ENCODE measurements around the gene RNASE4. TPM values are rescaled to one million over a fixed set of nuclear protein-coding genes. Genes with fewer than 3 reads are reported as not detected.
"Not testable (repeated sequence)": the region's sequence is repeated elsewhere in the genome, so short reads cannot be mapped to it uniquely, and the experiment has no call there.

RNASE4 gene
- total RNA-seq, 1 experiment from 2014 or later = 2.4 TPM

- Mint-ChIP-seq H3K27me3 (ENCODE audit: insufficient read depth, unreplicated experiment) (peaks cover 64% of the 10 kb centered on the region), H3K4me3 (ENCODE audit: unreplicated experiment) (no peak overlapping the region), H3K36me3 (ENCODE audit: insufficient read depth, unreplicated experiment) (no peaks in the 10 kb centered on the region), H3K9me3 (ENCODE audit: unreplicated experiment) (no peaks in the 10 kb centered on the region), H3K4me1 (ENCODE audit: insufficient read depth, unreplicated experiment) (no peaks in the 10 kb centered on the region), H3K27ac (ENCODE audit: low read depth, unreplicated experiment) (no peak overlapping the region)
- no peak for TF ChIP-seq CTCF (IDR thresholded peaks at IDR 0.05; ENCODE audit: unreplicated experiment)
- no peak for DNase-seq (ENCODE audit: unreplicated experiment)
- no TSS peak for BruUV-seq (replicated peaks)
- intact Hi-C loops (cut with micrococcal nuclease) = no loop called here
- CTCF ChIA-PET = no interaction called here
- POLR2A ChIA-PET = no interaction called here
Observed at GRCh38 chr14:20732477-20732876, 48.1 kb downstream of the RNASE4 start.

- TF ChIP-seq CTCF (IDR thresholded peaks at IDR 0.05; ENCODE audit: unreplicated experiment) = no peak
- H3K36me3 Mint-ChIP-seq (ENCODE audit: insufficient read depth, unreplicated experiment) = no peaks in the 10 kb centered on the region
- no peak overlapping the region for H3K4me3 Mint-ChIP-seq (ENCODE audit: unreplicated experiment)
- peaks cover 62% of the 10 kb centered on the region for H3K27me3 Mint-ChIP-seq (ENCODE audit: insufficient read depth, unreplicated experiment)
- POLR2A ChIA-PET = no interaction called here
- DNase-seq (ENCODE audit: unreplicated experiment) = no peak
- CTCF ChIA-PET = interaction anchor here (0.6 kb wide), 1 partner anchor 409 kb away, joined by 3 read pairs; no protein-coding TSS in a partner anchor
- no peak overlapping the region for H3K27ac Mint-ChIP-seq (ENCODE audit: low read depth, unreplicated experiment)
- no peaks in the 10 kb centered on the region for H3K4me1 Mint-ChIP-seq (ENCODE audit: insufficient read depth, unreplicated experiment)
- intact Hi-C loops (cut with micrococcal nuclease) = no loop called here
- no peaks in the 10 kb centered on the region for H3K9me3 Mint-ChIP-seq (ENCODE audit: unreplicated experiment)
- BruUV-seq (replicated peaks) = no TSS peak
Observed at GRCh38 chr14:20732979-20733635, 48.7 kb downstream of the RNASE4 start.

GRCh38 chr14:20733684-20734429 lies 49.5 kb downstream of the RNASE4 start:
- BruUV-seq (replicated peaks) = no TSS peak
- TF ChIP-seq CTCF (IDR thresholded peaks at IDR 0.05; ENCODE audit: unreplicated experiment) = no peak
- no peaks in the 10 kb centered on the region for H3K36me3 Mint-ChIP-seq (ENCODE audit: insufficient read depth, unreplicated experiment)
- H3K27ac Mint-ChIP-seq (ENCODE audit: low read depth, unreplicated experiment) = no peak overlapping the region
- H3K27me3 Mint-ChIP-seq (ENCODE audit: insufficient read depth, unreplicated experiment) = peaks cover 59% of the 10 kb centered on the region
- ChIA-PET CTCF (interaction anchor here (0.6 to 0.7 kb wide), 3 partner anchors 35 to 408 kb away, joined by 3 to 5 read pairs (median 3); no protein-coding TSS in a partner anchor), POLR2A (no interaction called here)
- no peak for DNase-seq (ENCODE audit: unreplicated experiment)
- H3K9me3 Mint-ChIP-seq (ENCODE audit: unreplicated experiment) = no peaks in the 10 kb centered on the region
- H3K4me1 Mint-ChIP-seq (ENCODE audit: insufficient read depth, unreplicated experiment) = no peaks in the 10 kb centered on the region
- H3K4me3 Mint-ChIP-seq (ENCODE audit: unreplicated experiment) = no peak overlapping the region
- intact Hi-C loops (cut with micrococcal nuclease) = no loop called here

GRCh38 chr14:20734430-20734806 lies 50.1 kb downstream of the RNASE4 start:
- Mint-ChIP-seq H3K36me3 (ENCODE audit: insufficient read depth, unreplicated experiment) (no peaks in the 10 kb centered on the region), H3K9me3 (ENCODE audit: unreplicated experiment) (no peaks in the 10 kb centered on the region), H3K4me1 (ENCODE audit: insufficient read depth, unreplicated experiment) (no peaks in the 10 kb centered on the region), H3K27ac (ENCODE audit: low read depth, unreplicated experiment) (no peak overlapping the region), H3K4me3 (ENCODE audit: unreplicated experiment) (no peak overlapping the region), H3K27me3 (ENCODE audit: insufficient read depth, unreplicated experiment) (peaks cover 59% of the 10 kb centered on the region)
- BruUV-seq (replicated peaks) = no TSS peak
- TF ChIP-seq CTCF (IDR thresholded peaks at IDR 0.05; ENCODE audit: unreplicated experiment) = no peak
- ChIA-PET CTCF (interaction anchor here (0.6 to 0.7 kb wide), 2 partner anchors 36 to 38 kb away, joined by 3 to 5 read pairs; no protein-coding TSS in a partner anchor), POLR2A (no interaction called here)
- intact Hi-C loops (cut with micrococcal nuclease) = no loop called here
- no peak for DNase-seq (ENCODE audit: unreplicated experiment)

GRCh38 chr14:20738292-20738691 lies 53.9 kb downstream of the RNASE4 start:
- BruUV-seq (replicated peaks); CTCF ChIA-PET; H3K4me1 Mint-ChIP-seq (ENCODE audit: insufficient read depth, unreplicated experiment): not testable (repeated sequence)

More at GRCh38 chr14:20738292-20738691, 53.9 kb downstream of the RNASE4 start:
- H3K27ac Mint-ChIP-seq (ENCODE audit: low read depth, unreplicated experiment); H3K4me3 Mint-ChIP-seq (ENCODE audit: unreplicated experiment); H3K9me3 Mint-ChIP-seq (ENCODE audit: unreplicated experiment); DNase-seq (ENCODE audit: unreplicated experiment); H3K36me3 Mint-ChIP-seq (ENCODE audit: insufficient read depth, unreplicated experiment); intact Hi-C loops (cut with micrococcal nuclease); POLR2A ChIA-PET: not testable (repeated sequence)
- H3K27me3 Mint-ChIP-seq (ENCODE audit: insufficient read depth, unreplicated experiment) = peaks cover 40% of the 10 kb centered on the region
